Lower leg skin (tissue), 4 donors: ENCODE data around the gene ELOVL4. TPM values are rescaled to one million over a fixed set of nuclear protein-coding genes. Genes with fewer than 3 reads are reported as not detected.

Source experiments
- DNase-seq, 2 donors: peaks; one replicate each; pipeline ENCODE4 v3.0.0-alpha.2; 2019; ENCODE audit warnings: low spot score in 2 of 2
- H3K4me3 ChIP-seq: fragments of 200-600 bp; sonication (generic); 2 replicates; pipeline ENCODE4 v1.5.1; 2017; ENCODE audit warnings: mild to moderate bottlenecking, low read depth; ENCODE audit not compliant: poor library complexity, severe bottlenecking
- CTCF ChIP-seq, 3 donors: fragments of 450-650 bp; IDR thresholded peaks; one replicate each; pipeline ENCODE4 v1.5.1; 2016; ENCODE audit warnings: antibody characterized with exemption in 3 of 3, mild to moderate bottlenecking in 3 of 3, moderate library complexity in 2 of 3
- POLR2A ChIP-seq, 2 donors: fragments of 450-650 bp; IDR thresholded peaks; one replicate each; pipeline ENCODE4 v1.6.1; 2016 to 2017; ENCODE audit warnings: antibody characterized with exemption in 2 of 2, mild to moderate bottlenecking in 1 of 2, moderate library complexity in 1 of 2
- WGBS, 2 donors: methylation state at CpG; one replicate each; pipeline ENCODE4 v1.1.5; 2018; 5-methylcytosine and 5-hydroxymethylcytosine counted together
- intact Hi-C: fragments of 100-400 bp; cut with DNase I; formaldehyde crosslinking; loops from one replicate; pipeline ENCODE4 v1.15.0; 2023; ENCODE audit warnings: low total_unique reads
- total RNA-seq, 4 donors: library from RNA; depleted of rRNA; stranded (reverse); fragments of >200 nt; gene quantifications; one replicate each; pipeline ENCODE4 v1.1.0, GENCODE V29; 2016

Gene ELOVL4
- 100 to 1,000 TPM in 2 of 4 donors, 10 to 100 TPM in 2; 56.0 to 134 (median 97.6) TPM for total RNA-seq

- intact Hi-C loops, result loop anchor here (10.0 kb wide), 1 partner anchor 147 kb away; no protein-coding TSS in a partner anchor
- DNase-seq, result peak; percentile 35 to 90
- 1 to 2% methylated on average over 24 to 54 of the region's 84 CpGs for WGBS, 2 donors
- peak within 1 kb of the TSS; percentile 50 for H3K4me3 ChIP-seq
- TF ChIP-seq CTCF (IDR thresholded peaks at IDR 0.05) (no peak), POLR2A (IDR thresholded peaks at IDR 0.05) (no peak)
These were observed at the start of gene ELOVL4 for GRCh38 chr6:79947191-79948186. Gene ELOVL4, minus strand, starts transcription at chr6:79947553. Its CDS starts 274 bp downstream, at chr6:79947279.

DNA sequence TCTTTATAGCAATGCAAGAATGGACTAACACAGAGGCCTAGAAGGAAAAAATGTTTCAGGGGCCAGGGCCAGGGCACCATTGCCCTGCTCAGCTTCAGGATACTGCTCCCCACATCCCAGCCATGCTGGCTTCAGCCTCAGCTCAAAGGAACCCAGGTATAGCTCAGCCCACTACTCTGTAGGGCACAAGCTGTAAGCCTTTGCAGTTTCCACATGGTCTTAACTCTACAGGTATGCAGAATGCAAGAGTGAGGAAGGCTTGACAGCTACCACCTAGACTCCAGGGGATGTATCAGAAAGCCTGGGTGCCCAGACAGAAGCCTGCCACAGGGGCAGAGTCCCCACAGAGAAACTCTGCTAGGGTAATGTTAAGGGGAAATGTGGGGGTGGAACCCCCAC is 46.6 kb upstream of the ELOVL4 start:
- DNase-seq, result no peak
- intact Hi-C loops, result no loop called here
- TF ChIP-seq CTCF (IDR thresholded peaks at IDR 0.05), result no peak
- no peak overlapping the region for H3K4me3 ChIP-seq

- WGBS, 2 donors, result 67 to 77% methylated on average over 2 of the region's 2 CpGs
- no peak overlapping the region for H3K4me3 ChIP-seq
- intact Hi-C loops, result no loop called here
- TF ChIP-seq POLR2A (IDR thresholded peaks at IDR 0.05), result no peak
- TF ChIP-seq CTCF (IDR thresholded peaks at IDR 0.05), result no peak
- DNase-seq, result no peak
These were observed 45.9 kb upstream of the ELOVL4 start for GRCh38 chr6:79993012-79993910.

DNA sequence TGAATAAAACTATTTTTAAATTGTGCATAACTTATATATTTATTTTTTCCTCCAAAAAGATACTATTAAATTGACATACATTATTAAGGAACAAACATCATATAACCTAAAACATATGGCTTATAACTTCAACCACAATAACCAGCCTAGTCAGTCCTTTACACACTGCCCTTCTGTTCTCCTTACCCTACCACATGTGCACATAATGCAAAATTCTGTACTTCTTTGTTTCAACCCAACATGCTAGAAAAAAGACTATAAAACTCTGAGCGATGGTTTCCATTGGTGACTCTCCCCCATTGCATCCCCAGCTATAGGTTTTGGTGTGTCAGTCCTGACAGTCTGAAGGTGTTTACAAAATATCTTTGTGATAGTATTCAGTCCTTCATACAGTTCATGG is 42.3 kb upstream of the ELOVL4 start:
- H3K4me3 ChIP-seq, result no peak overlapping the region
- TF ChIP-seq POLR2A (IDR thresholded peaks at IDR 0.05), result no peak
- TF ChIP-seq CTCF (IDR thresholded peaks at IDR 0.05), result no peak
- intact Hi-C loops, result no loop called here
- DNase-seq, result no peak
- WGBS, 2 donors, result 83 to 95% methylated on average over 1 of the region's 1 CpG

- DNase-seq, result no peak
- no peak overlapping the region for H3K4me3 ChIP-seq
- no peak for TF ChIP-seq POLR2A (IDR thresholded peaks at IDR 0.05)
- TF ChIP-seq CTCF (IDR thresholded peaks at IDR 0.05), result no peak
- intact Hi-C loops, result no loop called here
These were observed 37.8 kb upstream of the ELOVL4 start for GRCh38 chr6:79985128-79985527.
